ENCODE measurements around the gene ANKRD63. TPM values are rescaled to one million over a fixed set of nuclear protein-coding genes. Genes with fewer than 3 reads are reported as not detected.

The ANKRD63 gene
- total and polyA plus RNA-seq, 8 donors, result 0.37 TPM; not detected in 7

DNA sequence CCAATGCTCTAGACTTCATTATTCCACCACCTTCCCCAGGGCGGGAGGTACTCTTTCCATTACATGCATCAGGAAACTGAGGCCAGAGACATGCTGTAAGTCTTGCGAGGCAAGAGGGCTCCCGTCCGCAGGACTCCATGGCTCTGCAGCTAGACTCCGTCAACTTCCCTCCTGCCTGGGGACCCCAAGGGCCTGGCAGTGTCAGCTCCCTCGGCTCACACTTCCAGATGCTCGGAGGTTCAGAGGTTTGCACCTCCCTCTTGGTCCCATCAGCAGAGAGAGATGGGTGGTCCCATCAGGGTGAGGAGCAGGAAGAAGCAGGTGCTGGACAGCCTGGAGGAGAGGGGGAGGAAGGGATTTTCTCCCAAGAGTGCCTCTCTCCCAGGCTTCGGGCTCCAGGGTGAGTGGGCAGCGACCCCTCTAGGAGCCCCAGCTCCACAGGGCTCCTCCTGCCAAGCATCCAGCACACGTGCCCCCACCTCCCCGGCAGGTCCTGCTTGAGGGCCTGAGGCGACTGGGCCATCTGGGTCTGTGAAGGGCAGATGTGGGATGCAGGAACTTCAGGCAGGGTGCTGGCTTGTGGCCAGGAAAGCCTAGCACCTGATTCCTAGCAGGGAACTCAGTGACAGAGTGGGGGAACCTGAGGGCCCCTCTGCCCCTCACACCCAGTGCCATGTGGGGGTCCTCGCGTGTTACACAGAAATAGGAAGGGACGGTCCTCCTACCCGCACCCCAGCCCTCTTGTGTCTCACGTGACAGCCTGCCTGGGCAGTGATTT is 34.7 kb downstream of the ANKRD63 start:
- intact Hi-C loops (cut with DNase I; ENCODE audit: low total_unique reads), result no loop called here
- Histone ChIP-seq H3K4me3 (no peak overlapping the region), H3K27me3 (peaks cover 0 to 16% (median 13%) of the 10 kb centered on the region in 3 donors), H3K9me3 (no peaks in the 10 kb centered on the region), H3K27ac (no peak overlapping the region), H3K4me1 (peaks cover 6 to 22% (median 13%) of the 10 kb centered on the region in 4 donors), H3K36me3 (no peaks in the 10 kb centered on the region)
- DNase-seq, result no peak
- no peak for TF ChIP-seq POLR2A (IDR thresholded peaks at IDR 0.05)
- no peak for TF ChIP-seq EP300 (IDR thresholded peaks at IDR 0.05)
- TF ChIP-seq POLR2AphosphoS5 (IDR thresholded peaks at IDR 0.05), result no peak
- no peak for TF ChIP-seq CTCF (IDR thresholded peaks at IDR 0.05)
- WGBS, 5 donors, result 80 to 95% (median 91%) methylated on average over 15 to 17 of the region's 17 CpGs

GRCh38 chr15:40247406-40247971 is 35.4 kb downstream of the ANKRD63 start:
- Histone ChIP-seq H3K9me3 (no peaks in the 10 kb centered on the region), H3K36me3 (no peaks in the 10 kb centered on the region), H3K27ac (no peak overlapping the region), H3K4me1 (peaks cover 3 to 15% (median 6%) of the 10 kb centered on the region in 4 donors), H3K4me3 (no peak overlapping the region), H3K27me3 (peaks cover 0 to 9% (median 6%) of the 10 kb centered on the region in 3 donors)
- DNase-seq, result no peak
- 86 to 95% (median 91%) methylated on average over 12 of the region's 12 CpGs for WGBS, 5 donors
- intact Hi-C loops (cut with DNase I; ENCODE audit: low total_unique reads), result no loop called here
- no peak for TF ChIP-seq POLR2A (IDR thresholded peaks at IDR 0.05)

DNA sequence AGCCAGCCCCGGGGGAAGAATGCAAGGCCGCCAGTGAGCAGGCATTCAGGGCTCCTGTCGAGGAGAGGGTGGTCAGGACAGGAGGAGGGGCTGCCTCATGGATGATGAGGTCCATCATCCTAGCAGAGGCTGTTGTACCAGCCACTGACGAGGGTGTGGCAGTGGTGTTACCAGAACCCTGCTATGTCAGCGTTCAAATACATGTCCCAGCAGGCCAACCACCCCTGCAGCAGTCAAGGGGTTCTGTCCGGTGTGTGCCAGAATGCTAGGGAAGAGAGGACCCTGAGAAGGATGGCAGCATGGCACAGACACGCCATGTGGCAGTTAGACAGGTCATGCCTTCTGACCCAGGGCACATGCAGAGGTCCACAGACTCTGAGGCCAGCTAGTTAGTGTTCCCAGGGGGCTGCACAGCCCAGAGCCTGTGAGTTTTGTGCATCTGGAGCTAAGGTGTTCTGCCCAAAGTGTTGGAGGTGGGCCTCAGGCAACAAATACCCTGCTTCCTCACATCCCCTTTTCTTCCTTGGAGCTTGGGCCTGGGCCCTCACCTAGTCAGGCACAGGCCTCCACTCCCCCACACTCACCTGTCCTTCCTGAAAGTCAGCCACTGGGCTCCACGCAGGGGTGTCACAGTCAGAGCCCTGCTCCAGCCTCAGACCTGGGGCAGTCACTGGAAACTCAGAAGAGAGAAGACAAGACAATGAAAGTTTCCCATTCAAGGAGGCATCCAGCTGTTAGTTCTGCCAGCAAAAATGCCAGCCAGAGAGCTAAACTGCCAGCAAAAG is 36.2 kb downstream of the ANKRD63 start:
- no peak for TF ChIP-seq CTCF (IDR thresholded peaks at IDR 0.05)
- no peak for TF ChIP-seq POLR2A (IDR thresholded peaks at IDR 0.05)
- TF ChIP-seq EP300 (IDR thresholded peaks at IDR 0.05), result no peak
- TF ChIP-seq POLR2AphosphoS5 (IDR thresholded peaks at IDR 0.05), result no peak
- Histone ChIP-seq H3K27me3 (peaks cover 0 to 1% (median 0%) of the 10 kb centered on the region in 3 donors), H3K4me1 (peaks cover 0 to 7% (median 2%) of the 10 kb centered on the region in 4 donors), H3K9me3 (no peaks in the 10 kb centered on the region), H3K27ac (no peak overlapping the region), H3K36me3 (no peaks in the 10 kb centered on the region), H3K4me3 (no peak overlapping the region)
- intact Hi-C loops (cut with DNase I; ENCODE audit: low total_unique reads), result no loop called here
- 92 to 99% (median 96%) methylated on average over 8 of the region's 8 CpGs for WGBS, 5 donors
- DNase-seq, result no peak

GRCh38 chr15:40245666-40246450 is 37.0 kb downstream of the ANKRD63 start:
- Histone ChIP-seq H3K27ac (no peak overlapping the region), H3K36me3 (no peaks in the 10 kb centered on the region), H3K4me3 (no peak overlapping the region), H3K4me1 (peaks cover 0 to 7% (median 2%) of the 10 kb centered on the region in 4 donors), H3K27me3 (peaks cover 0 to 5% (median 0%) of the 10 kb centered on the region in 3 donors), H3K9me3 (no peaks in the 10 kb centered on the region)
- 84 to 91% (median 90%) methylated on average over 9 of the region's 9 CpGs for WGBS, 5 donors
- DNase-seq, result no peak
- intact Hi-C loops (cut with DNase I; ENCODE audit: low total_unique reads), result no loop called here
- TF ChIP-seq CTCF (IDR thresholded peaks at IDR 0.05) (no peak), POLR2A (IDR thresholded peaks at IDR 0.05) (no peak), EP300 (IDR thresholded peaks at IDR 0.05) (no peak), POLR2AphosphoS5 (IDR thresholded peaks at IDR 0.05) (no peak)
